Spleen (tissue), 11 donors: ENCODE measurements around the gene SLC16A8. TPM values are rescaled to one million over a fixed set of nuclear protein-coding genes. Genes with fewer than 3 reads are reported as not detected.

Source experiments
- DNase-seq: peaks from one replicate; pipeline ENCODE4 v3.0.0-alpha.2; 2020
- H3K27ac ChIP-seq, 8 donors: fragments of 200-600 bp; sonication (generic) in 7 of 8; 1 replicate in 4 of 8; 2 replicates in 4 of 8; pipeline versions ENCODE4 v1.5.0 to v1.8.0; 2016 to 2021; ENCODE audit warnings: inconsistent platforms in 4 of 8, mild to moderate bottlenecking in 4 of 8, moderate library complexity in 1 of 8
- H3K27me3 ChIP-seq, 7 donors: fragments of 200-600 bp; sonication (generic) in 6 of 7; replicated peaks in 1 of 7; 1 replicate in 4 of 7; 2 replicates in 3 of 7; pipeline versions ENCODE4 v1.5.0 to v1.8.0; 2016 to 2021; ENCODE audit warnings: inconsistent platforms in 3 of 7, mild to moderate bottlenecking in 1 of 7
- H3K36me3 ChIP-seq, 6 donors: fragments of 200-600 bp; sonication (generic) in 5 of 6; 1 replicate in 4 of 6; 2 replicates in 2 of 6; pipeline versions ENCODE4 v1.5.0 to v1.8.0; 2016 to 2021; ENCODE audit warnings: inconsistent platforms in 2 of 6
- H3K4me1 ChIP-seq, 6 donors: fragments of 200-600 bp; sonication (generic) in 5 of 6; 1 replicate in 3 of 6; 2 replicates in 3 of 6; pipeline versions ENCODE4 v1.5.0 to v1.8.0; 2016 to 2021; ENCODE audit warnings: inconsistent platforms in 3 of 6
- H3K4me3 ChIP-seq, 8 donors: fragments of 200-600 bp; sonication (generic) in 7 of 8; 1 replicate in 4 of 8; 2 replicates in 4 of 8; pipeline versions ENCODE4 v1.5.0 to v1.8.0; 2016 to 2021; ENCODE audit warnings: inconsistent platforms in 4 of 8, mild to moderate bottlenecking in 4 of 8, moderate library complexity in 2 of 8
- H3K9me3 ChIP-seq, 8 donors: fragments of 200-600 bp; sonication (generic) in 7 of 8; 1 replicate in 4 of 8; 2 replicates in 4 of 8; pipeline versions ENCODE4 v1.5.0 to v1.8.0; 2016 to 2021; ENCODE audit warnings: inconsistent platforms in 4 of 8
- POLR2A ChIP-seq, 3 donors: fragments of 450-650 bp; IDR thresholded peaks; one replicate each; pipeline ENCODE4 v1.5.1; 2017; ENCODE audit warnings: antibody characterized with exemption in 3 of 3, mild to moderate bottlenecking in 1 of 3
- POLR2AphosphoS5 ChIP-seq, 3 donors: sonication (generic); formaldehyde crosslinking; IDR thresholded peaks; one replicate each; pipeline ENCODE4 v1.5.1; 2017; ENCODE audit warnings: antibody characterized with exemption in 3 of 3
- WGBS, 5 donors: extraction: QIAGEN DNeasy Blood & Tissue Kit in 3 of 5; methylation state at CpG; one replicate each; pipeline versions ENCODE4 v1.1.5 to v1.1.7; 2013 to 2018; 5-methylcytosine and 5-hydroxymethylcytosine counted together
- intact Hi-C: fragments of 100-400 bp; cut with DNase I; formaldehyde crosslinking; loops from one replicate; pipeline ENCODE4 v1.15.0; 2023; ENCODE audit warnings: low total_unique reads
- polyA plus RNA-seq, 3 donors: library from polyadenylated mRNA; stranded (reverse); fragments of 200-250 nt; gene quantifications; one replicate each; pipeline ENCODE4 v1.2.1, GENCODE V29; 2013
- total RNA-seq, 7 donors: library from RNA; depleted of rRNA in 3 of 7; stranded (reverse); fragments of >200 nt in 3 of 7; fragmentation: NEBNext Ultra II Directional in 4 of 7; extraction: Animal tissue kit (Norgen Biotek cat#: 25700) in 4 of 7; gene quantifications; one replicate each; pipeline versions ENCODE4 v1.1.0 to v1.2.1, GENCODE V29; 2016 to 2021
- TF ChIP-seq, protein P1 (sequence below), 11 experiments: fragments of 200-600 bp in 7 of 11; fragments of 450-650 bp in 4 of 11; sonication (generic) in 4 of 11; IDR thresholded peaks in 8 of 11; conservative IDR thresholded peaks in 3 of 11; 1 replicate in 7 of 11; 2 replicates in 4 of 11; pipeline versions ENCODE4 v1.4.0 to v1.8.0; 2016 to 2021; ENCODE audit warnings: antibody characterized with exemption in 11 of 11, inconsistent platforms in 4 of 11, mild to moderate bottlenecking in 1 of 11
- donor health status: healthy with polysubstance abuse.
- donor health status: DM: no; HTN: no; CAD: no; lungs with moderate emphysema.
- donor health status: DM: no; HTN: no; CAD: no.
- donor health status: Bipolar disorder and iron deficiency.
- donor health status: healthy.
- donor health status: DM: no; HTN: no; CAD: no.
- donor health status: DM: yes; HTN: yes; CAD: no.

The SLC16A8 gene
- total and polyA plus RNA-seq, 10 donors = 0.22 to 1.2 (median 0.68) TPM; not detected in 4

GRCh38 chr22:38029370-38029769 lies 54.6 kb downstream of the SLC16A8 start:
- intact Hi-C loops = no loop called here
- no peak for TF ChIP-seq POLR2A (IDR thresholded peaks at IDR 0.05)
- no peak for TF ChIP-seq POLR2AphosphoS5 (IDR thresholded peaks at IDR 0.05)
- TF ChIP-seq, protein P1, sequence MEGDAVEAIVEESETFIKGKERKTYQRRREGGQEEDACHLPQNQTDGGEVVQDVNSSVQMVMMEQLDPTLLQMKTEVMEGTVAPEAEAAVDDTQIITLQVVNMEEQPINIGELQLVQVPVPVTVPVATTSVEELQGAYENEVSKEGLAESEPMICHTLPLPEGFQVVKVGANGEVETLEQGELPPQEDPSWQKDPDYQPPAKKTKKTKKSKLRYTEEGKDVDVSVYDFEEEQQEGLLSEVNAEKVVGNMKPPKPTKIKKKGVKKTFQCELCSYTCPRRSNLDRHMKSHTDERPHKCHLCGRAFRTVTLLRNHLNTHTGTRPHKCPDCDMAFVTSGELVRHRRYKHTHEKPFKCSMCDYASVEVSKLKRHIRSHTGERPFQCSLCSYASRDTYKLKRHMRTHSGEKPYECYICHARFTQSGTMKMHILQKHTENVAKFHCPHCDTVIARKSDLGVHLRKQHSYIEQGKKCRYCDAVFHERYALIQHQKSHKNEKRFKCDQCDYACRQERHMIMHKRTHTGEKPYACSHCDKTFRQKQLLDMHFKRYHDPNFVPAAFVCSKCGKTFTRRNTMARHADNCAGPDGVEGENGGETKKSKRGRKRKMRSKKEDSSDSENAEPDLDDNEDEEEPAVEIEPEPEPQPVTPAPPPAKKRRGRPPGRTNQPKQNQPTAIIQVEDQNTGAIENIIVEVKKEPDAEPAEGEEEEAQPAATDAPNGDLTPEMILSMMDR (IDR thresholded peaks at IDR 0.05 in 8 of 11, conservative IDR thresholded peaks at IDR 0.05 in 3 of 11) = no peak
- no peaks in the 10 kb centered on the region for H3K36me3 ChIP-seq
- H3K9me3 ChIP-seq = no peaks in the 10 kb centered on the region
- H3K4me3 ChIP-seq = no peak overlapping the region
- no peak for DNase-seq
- no peaks in the 10 kb centered on the region for H3K27me3 ChIP-seq
- H3K27ac ChIP-seq = no peak overlapping the region
- peaks cover 0 to 18% (median 9%) of the 10 kb centered on the region in 6 donors for H3K4me1 ChIP-seq

DNA sequence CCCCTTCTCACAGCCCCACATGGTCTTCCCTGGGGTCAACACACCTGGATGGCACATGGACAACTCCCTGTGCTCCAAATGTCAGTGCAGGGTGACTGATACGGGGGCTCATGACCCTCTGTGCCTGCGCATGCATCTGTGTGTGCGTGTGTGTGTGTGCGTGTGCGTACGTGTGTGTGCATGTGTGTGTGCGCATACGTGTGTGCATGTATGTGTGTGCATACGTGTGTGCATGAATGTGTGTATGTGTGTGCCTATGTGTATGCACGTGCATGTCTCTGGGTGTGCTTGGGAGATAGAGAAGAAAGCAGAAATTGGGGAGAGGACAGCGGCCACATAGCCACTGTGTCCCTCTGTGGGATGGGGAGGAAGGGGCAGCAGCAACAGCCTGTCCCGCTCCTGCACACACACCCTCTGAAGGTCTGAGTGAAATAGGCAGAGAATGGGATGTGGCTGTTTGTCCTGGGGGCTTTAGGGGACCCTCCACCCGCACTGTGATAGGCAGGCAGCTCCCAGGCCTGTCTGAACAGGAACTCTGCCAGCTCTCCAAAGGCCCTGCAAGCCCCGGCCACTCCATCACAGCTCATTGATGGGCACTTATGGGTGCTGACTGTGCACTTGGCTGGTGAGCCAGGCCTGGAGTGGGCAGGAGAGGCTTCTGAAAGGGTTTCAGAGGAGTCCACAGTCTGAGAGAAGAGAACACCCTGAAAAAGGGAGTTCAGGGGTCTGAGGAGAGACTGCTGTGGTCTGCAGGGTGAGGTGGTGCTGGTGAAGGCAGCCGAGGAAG lies 55.4 kb downstream of the SLC16A8 start:
- Histone ChIP-seq H3K9me3 (no peaks in the 10 kb centered on the region), H3K4me3 (no peak overlapping the region), H3K27me3 (no peaks in the 10 kb centered on the region), H3K36me3 (no peaks in the 10 kb centered on the region), H3K27ac (no peak overlapping the region), H3K4me1 (peaks cover 0 to 10% (median 3%) of the 10 kb centered on the region in 6 donors)
- 79 to 92% (median 91%) methylated on average over 12 to 15 of the region's 15 CpGs for WGBS, 5 donors
- TF ChIP-seq POLR2AphosphoS5 (IDR thresholded peaks at IDR 0.05) = no peak
- TF ChIP-seq, protein P1 (IDR thresholded peaks at IDR 0.05 in 8 of 11, conservative IDR thresholded peaks at IDR 0.05 in 3 of 11) = no peak
- no peak for TF ChIP-seq POLR2A (IDR thresholded peaks at IDR 0.05)
- intact Hi-C loops = no loop called here
- DNase-seq = no peak

Other genes with a start within 250 kb of the SLC16A8 start
- gene ANKRD54, start 239.8 kb downstream of the SLC16A8 start, total RNA-seq = 10 to 100 TPM; 14.5 to 31.0 (median 15.3) TPM
- gene ANKRD54, start 239.8 kb downstream of the SLC16A8 start, polyA plus RNA-seq = 10 to 100 TPM; 15.7 to 17.5 (median 15.8) TPM
- 100 to 1,000 TPM; 254 to 407 (median 337) TPM for gene EIF3L, start 234.8 kb downstream of the SLC16A8 start, total RNA-seq
- gene EIF3L, start 234.8 kb downstream of the SLC16A8 start, polyA plus RNA-seq = 100 to 1,000 TPM; 275 to 364 (median 331) TPM
- 10 to 100 TPM; 15.7 to 29.4 (median 21.8) TPM for gene MICALL1, start 177.9 kb downstream of the SLC16A8 start, total RNA-seq
- gene MICALL1, start 177.9 kb downstream of the SLC16A8 start, polyA plus RNA-seq = 10 to 100 TPM in 1 of 3 donors, 1 to 10 TPM in 2; 3.8 to 11.6 (median 4.1) TPM
- not detected for gene C22orf23, start 130.6 kb downstream of the SLC16A8 start, total RNA-seq
- under 1 TPM; 0.04 to 0.16 (median 0.05) TPM for gene C22orf23, start 130.6 kb downstream of the SLC16A8 start, polyA plus RNA-seq
- gene POLR2F, start 130.5 kb downstream of the SLC16A8 start, total RNA-seq = 10 to 100 TPM; 28.0 to 68.3 (median 35.5) TPM
- 100 to 1,000 TPM in 1 of 3 donors, 10 to 100 TPM in 2; 82.1 to 111 (median 88.9) TPM for gene POLR2F, start 130.5 kb downstream of the SLC16A8 start, polyA plus RNA-seq
- gene SOX10, start 99.6 kb downstream of the SLC16A8 start, total RNA-seq = under 1 TPM in 3 of 7 donors, not detected in 4; 0.13 to 0.25 (median 0.23) TPM
- gene SOX10, start 99.6 kb downstream of the SLC16A8 start, polyA plus RNA-seq = 1 to 10 TPM in 1 of 3 donors, under 1 TPM in 2; 0.09 to 1.8 (median 0.20) TPM
- gene PICK1, start 26.8 kb downstream of the SLC16A8 start, total RNA-seq = 10 to 100 TPM; 14.9 to 34.2 (median 31.9) TPM
- 10 to 100 TPM; 16.4 to 29.3 (median 20.3) TPM for gene PICK1, start 26.8 kb downstream of the SLC16A8 start, polyA plus RNA-seq
- 1 to 10 TPM in 3 of 7 donors, under 1 TPM in 4; 0.37 to 3.0 (median 0.92) TPM for gene BAIAP2L2, start 26.5 kb upstream of the SLC16A8 start, total RNA-seq
- gene BAIAP2L2, start 26.5 kb upstream of the SLC16A8 start, polyA plus RNA-seq = 1 to 10 TPM in 1 of 3 donors, under 1 TPM in 2; 0.77 to 1.9 (median 0.90) TPM
- gene PLA2G6, start 97.6 kb upstream of the SLC16A8 start, total RNA-seq = 10 to 100 TPM; 33.8 to 60.9 (median 56.4) TPM
- gene PLA2G6, start 97.6 kb upstream of the SLC16A8 start, polyA plus RNA-seq = 10 to 100 TPM; 18.1 to 39.6 (median 27.0) TPM
- 10 to 100 TPM in 3 of 7 donors, 1 to 10 TPM in 4; 6.7 to 32.4 (median 9.0) TPM for gene MAFF, start 117.8 kb upstream of the SLC16A8 start, total RNA-seq
- gene MAFF, start 117.8 kb upstream of the SLC16A8 start, polyA plus RNA-seq = 10 to 100 TPM in 1 of 3 donors, 1 to 10 TPM in 2; 2.1 to 11.5 (median 3.7) TPM
- gene TMEM184B, start 188.8 kb upstream of the SLC16A8 start, total RNA-seq = 100 to 1,000 TPM in 1 of 7 donors, 10 to 100 TPM in 6; 37.1 to 105 (median 65.6) TPM
- gene TMEM184B, start 188.8 kb upstream of the SLC16A8 start, polyA plus RNA-seq = 10 to 100 TPM in 1 of 3 donors, 1 to 10 TPM in 2; 5.0 to 18.3 (median 7.9) TPM
- 100 to 1,000 TPM in 5 of 7 donors, 10 to 100 TPM in 2; 59.0 to 157 (median 110) TPM for gene CSNK1E, start 233.2 kb upstream of the SLC16A8 start, total RNA-seq
- gene CSNK1E, start 233.2 kb upstream of the SLC16A8 start, polyA plus RNA-seq = 10 to 100 TPM; 32.8 to 73.9 (median 49.0) TPM